Measurements from ENCODE around the gene STX8.

Gene STX8

GRCh38 chr17:9208381-9209105, 367.1 kb downstream of the STX8 start:
- no peak for DNase-seq (ENCODE audit: low read depth)

GRCh38 chr17:9206741-9207332, 368.8 kb downstream of the STX8 start:
- DNase-seq (ENCODE audit: low read depth), result no peak

GRCh38 chr17:9206410-9206703, 369.3 kb downstream of the STX8 start:
- no peak for DNase-seq (ENCODE audit: low read depth)

GRCh38 chr17:9205520-9206409, 369.9 kb downstream of the STX8 start:
- no peak for DNase-seq (ENCODE audit: low read depth)

GRCh38 chr17:9204637-9205329, 370.8 kb downstream of the STX8 start:
- DNase-seq (ENCODE audit: low read depth), result no peak

- DNase-seq (ENCODE audit: low read depth), result no peak
These were observed 371.7 kb downstream of the STX8 start for GRCh38 chr17:9203771-9204425.

- no peak for DNase-seq (ENCODE audit: low read depth)
These were observed 373.1 kb downstream of the STX8 start for GRCh38 chr17:9202532-9202931.

- no peak for DNase-seq (ENCODE audit: low read depth)
These were observed 374.8 kb downstream of the STX8 start for GRCh38 chr17:9200699-9201359.

All from HS-27A (cell line).